Central memory CD8-positive, alpha-beta T cell (primary cell): ENCODE results near the gene YES1.
A peak's percentile ranks its signal among the peaks of the same experiment; 100 is the strongest.

ENCODE experiments used
- ATAC-seq: fragments of 150-1000 bp; cut with Tn5 transposase; replicated peaks from 2 replicates; pipeline ENCODE4 v1.10.0; 2022; ENCODE audit warnings: mild to moderate bottlenecking, moderate FRiP score, moderate number of reproducible peaks; ENCODE audit not compliant: poor library complexity, severe bottlenecking; ENCODE audit errors: extremely low read depth
- DNase-seq, 2 donors: peaks; one replicate each; pipeline ENCODE4 v3.0.0; 2021; ENCODE audit warnings: low spot score in 2 of 2
- H3K27ac Mint-ChIP-seq: one replicate; pipeline ENCODE4 v1.8.0; 2022; ENCODE audit warnings: low read depth, mild to moderate bottlenecking, moderate library complexity, mixed read lengths
- H3K27me3 Mint-ChIP-seq: one replicate; pipeline ENCODE4 v1.8.0; 2022; ENCODE audit warnings: mixed read lengths
- H3K36me3 Mint-ChIP-seq: one replicate; pipeline ENCODE4 v1.8.0; 2022; ENCODE audit warnings: mild to moderate bottlenecking, moderate library complexity, mixed read lengths; ENCODE audit not compliant: insufficient read depth
- H3K4me1 Mint-ChIP-seq: one replicate; pipeline ENCODE4 v1.8.0; 2022; ENCODE audit warnings: mixed read lengths
- H3K4me3 Mint-ChIP-seq: one replicate; pipeline ENCODE4 v1.8.0; 2022; ENCODE audit warnings: mild to moderate bottlenecking, moderate library complexity, mixed read lengths
- H3K9me3 Mint-ChIP-seq: one replicate; pipeline ENCODE4 v1.8.0; 2022; ENCODE audit warnings: mixed read lengths

YES1 gene

DNA sequence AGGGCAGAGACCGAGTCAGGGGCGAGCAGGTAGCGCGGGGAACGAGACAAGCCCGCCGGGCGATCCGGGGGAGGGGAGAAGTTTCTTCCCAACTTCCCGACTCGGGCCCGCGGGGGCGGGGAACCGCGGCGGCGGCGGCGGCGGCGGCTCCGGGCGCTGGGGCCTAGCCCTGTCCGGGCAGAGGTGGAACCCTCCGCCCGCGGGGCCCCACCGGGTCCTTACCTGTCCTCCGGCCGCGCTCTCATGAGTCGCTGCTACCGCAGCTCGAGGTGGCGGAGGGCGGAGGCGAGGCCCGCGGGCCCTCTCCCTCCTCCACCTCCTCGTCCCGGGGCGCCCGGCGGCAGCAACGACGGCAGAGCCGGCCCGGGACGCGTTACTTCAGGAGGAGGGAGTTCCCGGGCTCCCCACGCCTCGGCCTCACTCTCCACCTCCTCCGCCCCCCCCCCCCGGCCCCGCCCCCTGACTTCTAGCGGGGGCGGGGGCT lies at the start of gene YES1:
YES1 (minus strand) TSS at position 351 of the 484 bp plus-strand sequence. CDS start 55,415 bp downstream, outside the sequence.
- peak within 1 kb of the TSS; percentile 94 for H3K4me3 Mint-ChIP-seq
- DNase-seq = no peak
- H3K4me1 Mint-ChIP-seq = peaks cover 77% of the 10 kb centered on the region
- H3K9me3 Mint-ChIP-seq = no peaks in the 10 kb centered on the region
- H3K27me3 Mint-ChIP-seq = no peaks in the 10 kb centered on the region
- peak within 1 kb of the TSS; percentile 96 for H3K27ac Mint-ChIP-seq
- H3K36me3 Mint-ChIP-seq = peaks cover 13% of the 10 kb centered on the region
- ATAC-seq = peak; percentile 40

GRCh38 chr18:857986-858385 lies 45.9 kb upstream of the YES1 start:
- DNase-seq = no peak
- H3K9me3 Mint-ChIP-seq = no peaks in the 10 kb centered on the region
- H3K27ac Mint-ChIP-seq = no peak overlapping the region
- H3K27me3 Mint-ChIP-seq = peaks cover 46% of the 10 kb centered on the region
- H3K36me3 Mint-ChIP-seq = no peaks in the 10 kb centered on the region
- no peak overlapping the region for H3K4me3 Mint-ChIP-seq
- no peaks in the 10 kb centered on the region for H3K4me1 Mint-ChIP-seq
- ATAC-seq = no peak

DNA sequence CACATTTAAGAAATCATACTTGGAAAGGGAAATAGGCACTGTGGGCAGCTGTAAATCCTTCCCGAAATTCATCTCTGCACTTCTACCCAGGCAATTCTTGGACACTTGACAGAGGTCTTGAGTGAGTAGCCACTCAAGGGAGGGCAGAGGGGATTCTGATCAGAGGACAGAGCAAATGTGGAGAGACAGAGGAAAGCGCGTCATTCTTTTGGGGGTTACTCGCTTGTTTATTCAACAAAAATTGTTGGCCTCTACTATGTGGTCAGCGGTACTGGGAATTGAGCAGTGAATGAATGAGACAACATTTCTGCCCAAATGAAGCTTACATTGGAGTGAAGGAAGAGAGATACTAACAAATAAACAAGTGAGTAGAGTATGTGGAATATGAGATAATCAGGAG lies 41.4 kb upstream of the YES1 start:
- H3K4me1 Mint-ChIP-seq = no peaks in the 10 kb centered on the region
- ATAC-seq (no peak), DNase-seq (no peak)
- H3K4me3 Mint-ChIP-seq = no peak overlapping the region
- H3K27me3 Mint-ChIP-seq = peaks cover 47% of the 10 kb centered on the region
- no peaks in the 10 kb centered on the region for H3K9me3 Mint-ChIP-seq
- no peak overlapping the region for H3K27ac Mint-ChIP-seq
- H3K36me3 Mint-ChIP-seq = no peaks in the 10 kb centered on the region

DNA sequence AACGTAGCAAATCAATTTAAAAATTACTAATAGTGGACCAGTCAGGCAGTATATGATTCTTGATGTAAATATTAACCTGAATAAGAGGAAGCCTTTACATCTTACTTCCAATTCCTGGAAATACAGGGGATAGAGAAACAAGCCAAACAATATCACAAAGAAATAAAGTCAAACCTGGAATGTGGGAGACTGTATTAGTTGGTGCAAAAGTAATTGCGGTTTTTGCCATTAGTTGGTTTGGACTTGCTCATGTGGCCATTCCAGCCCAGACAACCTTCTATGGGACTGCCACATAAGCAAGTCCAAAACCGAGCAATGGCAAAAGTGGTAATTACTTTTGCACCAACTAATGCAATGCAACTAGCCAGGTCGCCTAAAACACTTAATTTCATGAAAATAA lies 38.9 kb upstream of the YES1 start:
- Mint-ChIP-seq H3K4me3 (no peak overlapping the region), H3K9me3 (no peaks in the 10 kb centered on the region), H3K27ac (no peak overlapping the region), H3K4me1 (no peaks in the 10 kb centered on the region), H3K27me3 (peaks cover 37% of the 10 kb centered on the region), H3K36me3 (no peaks in the 10 kb centered on the region)
- no peak for DNase-seq
- no peak for ATAC-seq

GRCh38 chr18:849021-849420 lies 37.0 kb upstream of the YES1 start:
- DNase-seq (no peak), ATAC-seq (no peak)
- Mint-ChIP-seq H3K27me3 (peaks cover 32% of the 10 kb centered on the region), H3K4me1 (no peaks in the 10 kb centered on the region), H3K4me3 (no peak overlapping the region), H3K27ac (no peak overlapping the region), H3K36me3 (no peaks in the 10 kb centered on the region), H3K9me3 (no peaks in the 10 kb centered on the region)

GRCh38 chr18:848062-848861 lies 36.2 kb upstream of the YES1 start:
- Mint-ChIP-seq H3K36me3 (no peaks in the 10 kb centered on the region), H3K4me1 (no peaks in the 10 kb centered on the region), H3K27me3 (peaks cover 25% of the 10 kb centered on the region), H3K9me3 (no peaks in the 10 kb centered on the region), H3K27ac (no peak overlapping the region), H3K4me3 (no peak overlapping the region)
- DNase-seq (no peak), ATAC-seq (no peak)

GRCh38 chr18:845152-845819 lies 33.2 kb upstream of the YES1 start:
- no peaks in the 10 kb centered on the region for H3K36me3 Mint-ChIP-seq
- peaks cover 10% of the 10 kb centered on the region for H3K27me3 Mint-ChIP-seq
- no peak overlapping the region for H3K4me3 Mint-ChIP-seq
- ATAC-seq = no peak
- DNase-seq = no peak
- no peak overlapping the region for H3K27ac Mint-ChIP-seq
- H3K9me3 Mint-ChIP-seq = no peaks in the 10 kb centered on the region
- H3K4me1 Mint-ChIP-seq = no peaks in the 10 kb centered on the region

GRCh38 chr18:841647-842370 lies 29.8 kb upstream of the YES1 start:
- no peak for DNase-seq
- Mint-ChIP-seq H3K27ac (no peak overlapping the region), H3K9me3 (no peaks in the 10 kb centered on the region), H3K4me3 (no peak overlapping the region), H3K36me3 (no peaks in the 10 kb centered on the region), H3K4me1 (no peaks in the 10 kb centered on the region), H3K27me3 (peaks cover 10% of the 10 kb centered on the region)
- no peak for ATAC-seq

DNA sequence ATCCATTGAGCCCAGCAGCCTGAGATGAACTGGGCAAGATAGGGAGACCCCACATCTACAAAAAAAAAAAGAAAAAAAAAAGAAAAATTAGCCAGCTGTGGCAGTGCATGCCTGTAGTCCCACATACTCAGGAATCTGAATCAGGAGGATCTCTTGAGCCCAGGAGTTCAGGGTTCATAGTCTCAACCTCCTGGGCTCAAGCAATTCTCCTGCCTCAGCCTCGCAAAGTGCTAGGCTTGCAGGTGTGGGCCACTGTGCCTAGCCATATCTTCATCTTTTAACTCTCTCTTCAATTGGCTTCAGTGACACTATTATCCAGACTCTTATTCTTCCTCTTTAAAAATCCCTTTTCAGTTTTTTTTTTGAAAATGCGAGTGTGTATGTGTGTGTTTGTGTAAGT lies 28.5 kb upstream of the YES1 start:
- no peaks in the 10 kb centered on the region for H3K4me1 Mint-ChIP-seq
- no peaks in the 10 kb centered on the region for H3K36me3 Mint-ChIP-seq
- no peak overlapping the region for H3K4me3 Mint-ChIP-seq
- H3K27me3 Mint-ChIP-seq = peaks cover 10% of the 10 kb centered on the region
- ATAC-seq = no peak
- H3K9me3 Mint-ChIP-seq = no peaks in the 10 kb centered on the region
- DNase-seq = no peak
- H3K27ac Mint-ChIP-seq = no peak overlapping the region

GRCh38 chr18:840023-840408 lies 28.0 kb upstream of the YES1 start:
- ATAC-seq = no peak
- H3K4me1 Mint-ChIP-seq = no peaks in the 10 kb centered on the region
- peaks cover 10% of the 10 kb centered on the region for H3K27me3 Mint-ChIP-seq
- no peak overlapping the region for H3K4me3 Mint-ChIP-seq
- H3K36me3 Mint-ChIP-seq = no peaks in the 10 kb centered on the region
- H3K27ac Mint-ChIP-seq = no peak overlapping the region
- no peak for DNase-seq
- no peaks in the 10 kb centered on the region for H3K9me3 Mint-ChIP-seq

DNA sequence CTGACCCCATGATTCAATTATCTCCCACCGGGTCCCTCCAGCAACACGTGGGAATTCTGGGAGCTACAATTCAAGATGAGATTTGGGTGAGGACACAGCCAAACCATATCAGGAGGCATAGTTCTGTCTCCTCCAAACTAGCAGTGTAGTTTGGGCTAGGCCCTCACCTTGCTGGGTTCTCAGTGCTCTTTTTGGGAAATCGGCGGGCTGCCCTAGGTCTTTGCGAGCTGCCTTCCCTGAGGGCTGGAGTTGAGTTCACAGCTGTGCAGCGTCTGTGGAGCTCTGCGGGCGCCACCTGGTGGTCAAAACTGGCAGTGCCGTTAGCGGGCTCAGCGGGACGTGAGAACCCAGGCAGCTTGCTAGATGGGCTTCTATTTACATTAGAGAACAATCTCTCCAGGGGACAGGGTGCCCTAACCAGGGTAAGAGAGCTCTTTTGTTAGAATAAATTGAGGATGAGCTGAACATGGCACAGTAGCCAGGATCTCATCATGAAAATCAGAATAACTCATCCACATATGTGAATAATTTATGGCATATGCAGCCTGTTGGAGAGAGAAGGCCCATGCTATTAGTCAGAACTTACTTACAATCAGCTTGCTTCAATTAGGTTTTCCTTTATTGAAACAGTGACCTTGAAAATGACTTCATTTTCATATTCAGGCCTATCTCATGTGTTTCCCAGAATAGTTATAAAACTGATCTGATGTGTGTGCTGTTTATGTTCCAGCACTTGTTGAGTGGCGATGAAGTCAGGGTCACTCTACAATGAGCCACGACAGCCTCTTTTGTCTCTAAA lies 27.4 kb upstream of the YES1 start:
- H3K27me3 Mint-ChIP-seq = peaks cover 10% of the 10 kb centered on the region
- peak; percentile 75 to 95 for DNase-seq
- H3K4me3 Mint-ChIP-seq = no peak overlapping the region
- no peaks in the 10 kb centered on the region for H3K4me1 Mint-ChIP-seq
- peak; percentile 78 for ATAC-seq
- no peaks in the 10 kb centered on the region for H3K36me3 Mint-ChIP-seq
- no peak overlapping the region for H3K27ac Mint-ChIP-seq
- no peaks in the 10 kb centered on the region for H3K9me3 Mint-ChIP-seq

DNA sequence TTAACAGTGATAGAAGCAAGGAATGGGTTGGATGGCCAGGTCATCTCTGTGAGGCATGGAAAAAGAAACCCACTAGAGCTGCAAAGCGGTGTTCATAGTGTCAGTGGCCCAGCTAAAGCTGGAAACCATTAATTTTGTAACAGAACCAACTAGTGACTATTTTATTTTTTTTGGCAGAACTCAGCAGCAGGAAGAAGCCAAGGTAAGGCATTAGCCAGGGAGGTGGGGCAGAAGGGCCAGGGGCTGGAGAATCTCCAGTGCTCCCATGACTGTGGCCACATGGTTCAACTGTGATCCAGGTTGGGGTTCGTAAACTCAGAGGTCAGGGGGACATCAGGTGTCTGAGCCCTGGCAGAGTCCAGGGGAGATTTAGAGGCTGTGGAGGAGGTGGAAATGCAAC lies 25.9 kb upstream of the YES1 start:
- Mint-ChIP-seq H3K27me3 (peaks cover 15% of the 10 kb centered on the region), H3K27ac (no peak overlapping the region), H3K4me3 (no peak overlapping the region), H3K36me3 (no peaks in the 10 kb centered on the region), H3K4me1 (no peaks in the 10 kb centered on the region), H3K9me3 (no peaks in the 10 kb centered on the region)
- no peak for ATAC-seq
- DNase-seq = no peak
